HUES64 (cell line): ENCODE data around the gene TMEM52.

ENCODE experiments used
- H3K27ac ChIP-seq: 2 replicates; pipeline ENCODE4 v1.7.0; 2013; ENCODE audit warnings: low read depth, low read length, inconsistent platforms
- H3K27me3 ChIP-seq: 2 replicates; pipeline ENCODE4 v1.6.1; 2013; ENCODE audit warnings: mild to moderate bottlenecking, low read length; ENCODE audit not compliant: insufficient read depth
- H3K36me3 ChIP-seq: 2 replicates; pipeline ENCODE4 v1.6.1; 2013; ENCODE audit warnings: mild to moderate bottlenecking, low read length; ENCODE audit not compliant: insufficient read depth
- H3K4me1 ChIP-seq: 2 replicates; pipeline ENCODE4 v1.6.1; 2013; ENCODE audit warnings: mild to moderate bottlenecking, low read length, moderate library complexity; ENCODE audit not compliant: insufficient read depth
- H3K4me3 ChIP-seq: 2 replicates; pipeline ENCODE4 v1.5.1; 2013; ENCODE audit warnings: mild to moderate bottlenecking, low read length, moderate library complexity
- H3K9ac ChIP-seq: 2 replicates; pipeline ENCODE4 v1.6.1; 2013; ENCODE audit warnings: mild to moderate bottlenecking, low read depth, low read length
- H3K9me3 ChIP-seq: 2 replicates; pipeline ENCODE4 v1.6.1; 2013; ENCODE audit warnings: low read depth, low read length; ENCODE audit not compliant: insufficient read depth
- WGBS: fragments of 150-250, 120-280 bp; methylation state at CpG from one replicate; pipeline ENCODE4 v1.1.7; 2013; ENCODE audit warnings: missing lambda C conversion rate; 5-methylcytosine and 5-hydroxymethylcytosine counted together

Gene TMEM52

GRCh38 chr1:1945782-1946393 lies 26.8 kb upstream of the TMEM52 start:
- WGBS, result 92% methylated on average over 29 of the region's 29 CpGs
- H3K9ac ChIP-seq, result no peak overlapping the region
- H3K4me1 ChIP-seq, result no peaks in the 10 kb centered on the region
- H3K27ac ChIP-seq, result no peak overlapping the region
- no peaks in the 10 kb centered on the region for H3K36me3 ChIP-seq
- no peak overlapping the region for H3K4me3 ChIP-seq
- H3K27me3 ChIP-seq, result no peaks in the 10 kb centered on the region
- no peaks in the 10 kb centered on the region for H3K9me3 ChIP-seq

GRCh38 chr1:1943834-1944570 lies 24.9 kb upstream of the TMEM52 start:
- no peak overlapping the region for H3K27ac ChIP-seq
- H3K4me3 ChIP-seq, result peak overlapping the region; percentile 48
- H3K4me1 ChIP-seq, result no peaks in the 10 kb centered on the region
- H3K9me3 ChIP-seq, result no peaks in the 10 kb centered on the region
- no peak overlapping the region for H3K9ac ChIP-seq
- 24% methylated on average over 37 of the region's 37 CpGs for WGBS
- H3K36me3 ChIP-seq, result no peaks in the 10 kb centered on the region
- no peaks in the 10 kb centered on the region for H3K27me3 ChIP-seq

GRCh38 chr1:1942753-1943656 lies 23.9 kb upstream of the TMEM52 start:
- Histone ChIP-seq H3K36me3 (no peaks in the 10 kb centered on the region), H3K9me3 (no peaks in the 10 kb centered on the region), H3K27me3 (no peaks in the 10 kb centered on the region), H3K4me1 (no peaks in the 10 kb centered on the region), H3K4me3 (no peak overlapping the region), H3K27ac (no peak overlapping the region), H3K9ac (no peak overlapping the region)
- WGBS, result 94% methylated on average over 45 of the region's 45 CpGs

- no peak overlapping the region for H3K27ac ChIP-seq
Observed at GRCh38 chr1:1941868-1942752, 23.0 kb upstream of the TMEM52 start.

GRCh38 chr1:1941211-1941841 lies 22.2 kb upstream of the TMEM52 start:
- Histone ChIP-seq H3K9ac (no peak overlapping the region), H3K4me3 (no peak overlapping the region), H3K27ac (no peak overlapping the region), H3K4me1 (no peaks in the 10 kb centered on the region), H3K9me3 (no peaks in the 10 kb centered on the region), H3K36me3 (no peaks in the 10 kb centered on the region), H3K27me3 (no peaks in the 10 kb centered on the region)
- WGBS, result 86% methylated on average over 19 of the region's 19 CpGs

More at GRCh38 chr1:1941868-1942752, 23.0 kb upstream of the TMEM52 start:
- 88% methylated on average over 39 of the region's 39 CpGs for WGBS
- Histone ChIP-seq H3K4me3 (no peak overlapping the region), H3K27me3 (no peaks in the 10 kb centered on the region), H3K4me1 (no peaks in the 10 kb centered on the region), H3K36me3 (no peaks in the 10 kb centered on the region), H3K9ac (no peak overlapping the region), H3K9me3 (no peaks in the 10 kb centered on the region)

- Histone ChIP-seq H3K9ac (no peak overlapping the region), H3K27me3 (no peaks in the 10 kb centered on the region), H3K4me1 (no peaks in the 10 kb centered on the region), H3K36me3 (no peaks in the 10 kb centered on the region), H3K4me3 (no peak overlapping the region), H3K27ac (no peak overlapping the region), H3K9me3 (no peaks in the 10 kb centered on the region)
- WGBS, result 95% methylated on average over 12 of the region's 12 CpGs
Observed at GRCh38 chr1:1940123-1940425, 21.0 kb upstream of the TMEM52 start.

- no peaks in the 10 kb centered on the region for H3K4me1 ChIP-seq
- H3K27ac ChIP-seq, result no peak overlapping the region
- H3K27me3 ChIP-seq, result no peaks in the 10 kb centered on the region
- no peak overlapping the region for H3K9ac ChIP-seq
- 94% methylated on average over 28 of the region's 28 CpGs for WGBS
- no peak overlapping the region for H3K4me3 ChIP-seq
- no peaks in the 10 kb centered on the region for H3K9me3 ChIP-seq
- H3K36me3 ChIP-seq, result no peaks in the 10 kb centered on the region
Observed at GRCh38 chr1:1939296-1940122, 20.4 kb upstream of the TMEM52 start.

GRCh38 chr1:1938613-1939295 lies 19.7 kb upstream of the TMEM52 start:
- H3K4me3 ChIP-seq, result no peak overlapping the region
- no peaks in the 10 kb centered on the region for H3K4me1 ChIP-seq
- no peak overlapping the region for H3K27ac ChIP-seq
- no peak overlapping the region for H3K9ac ChIP-seq
- no peaks in the 10 kb centered on the region for H3K36me3 ChIP-seq
- H3K9me3 ChIP-seq, result no peaks in the 10 kb centered on the region; the same call in 1 of the 2 replicates
- H3K27me3 ChIP-seq, result no peaks in the 10 kb centered on the region
- 89% methylated on average over 24 of the region's 24 CpGs for WGBS

GRCh38 chr1:1938276-1938573 lies 19.1 kb upstream of the TMEM52 start:
- 81% methylated on average over 6 of the region's 6 CpGs for WGBS
- Histone ChIP-seq H3K27me3 (no peaks in the 10 kb centered on the region), H3K27ac (no peak overlapping the region), H3K36me3 (no peaks in the 10 kb centered on the region), H3K4me1 (no peaks in the 10 kb centered on the region), H3K4me3 (no peak overlapping the region), H3K9me3 (no peaks in the 10 kb centered on the region; the same call in 1 of the 2 replicates), H3K9ac (no peak overlapping the region)
